IPS-NIHi7 (cell line): ENCODE data around the gene NR2C2AP.
"Not testable (repeated sequence)": the region's sequence is repeated elsewhere in the genome, so short reads cannot be mapped to it uniquely, and the experiment has no call there.

Experiments
- DNase-seq: peaks from one replicate; pipeline ENCODE4 v3.0.0; 2012; ENCODE audit warnings: mixed read lengths; ENCODE audit errors: extremely low spot score

NR2C2AP gene, protein sequence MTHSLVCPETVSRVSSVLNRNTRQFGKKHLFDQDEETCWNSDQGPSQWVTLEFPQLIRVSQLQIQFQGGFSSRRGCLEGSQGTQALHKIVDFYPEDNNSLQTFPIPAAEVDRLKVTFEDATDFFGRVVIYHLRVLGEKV

DNA sequence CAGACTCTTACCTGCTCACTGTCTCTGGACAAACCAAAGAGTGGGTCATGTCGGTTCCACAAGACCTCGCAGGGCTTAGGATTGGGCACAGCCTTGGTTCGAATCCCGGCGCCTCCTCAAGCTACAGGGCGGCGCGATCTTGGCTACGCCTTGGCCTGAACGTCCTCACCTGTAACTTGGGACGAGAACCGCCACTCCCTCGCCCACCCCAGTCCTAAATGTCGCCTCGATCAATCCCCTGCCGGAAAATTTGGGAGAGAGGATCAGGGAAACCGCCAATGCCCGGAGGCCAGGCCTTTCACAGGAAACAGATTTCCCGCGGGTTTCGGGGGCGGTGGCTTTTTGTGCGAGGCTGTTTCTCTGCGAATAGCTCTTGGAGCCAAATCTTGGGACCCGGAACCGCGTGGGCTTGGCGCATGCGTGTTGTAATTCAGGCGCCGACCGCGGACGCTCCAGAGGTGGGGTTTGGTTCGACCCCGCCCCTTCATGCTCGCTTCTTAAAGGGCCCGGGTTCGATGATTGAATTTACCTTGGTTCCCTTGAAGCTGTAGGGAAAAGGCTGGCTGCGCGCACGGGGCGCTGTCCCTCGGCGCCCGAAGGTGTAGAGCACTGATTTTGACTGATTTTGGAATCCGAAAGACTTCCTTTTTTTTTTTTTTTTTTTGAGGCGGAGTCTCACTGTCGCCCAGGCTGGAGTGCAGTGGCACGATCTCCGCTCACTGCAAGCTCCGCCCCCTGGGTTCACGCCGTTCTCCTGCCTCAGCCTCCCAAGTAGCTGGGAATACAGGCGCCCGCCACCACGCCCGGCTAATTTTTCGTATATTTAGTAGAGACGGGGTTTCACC lies at the start of gene NR2C2AP:
TSS of gene NR2C2AP (minus strand) at position 403 of the 845 bp plus-strand sequence. CDS start at position 49, 354 bp downstream.
- DNase-seq = peak; percentile 97

GRCh38 chr19:19250196-19250801 lies 47.1 kb upstream of the NR2C2AP start:
- no peak for DNase-seq

- DNase-seq = no peak
Observed at GRCh38 chr19:19240476-19240875, 37.3 kb upstream of the NR2C2AP start.

DNA sequence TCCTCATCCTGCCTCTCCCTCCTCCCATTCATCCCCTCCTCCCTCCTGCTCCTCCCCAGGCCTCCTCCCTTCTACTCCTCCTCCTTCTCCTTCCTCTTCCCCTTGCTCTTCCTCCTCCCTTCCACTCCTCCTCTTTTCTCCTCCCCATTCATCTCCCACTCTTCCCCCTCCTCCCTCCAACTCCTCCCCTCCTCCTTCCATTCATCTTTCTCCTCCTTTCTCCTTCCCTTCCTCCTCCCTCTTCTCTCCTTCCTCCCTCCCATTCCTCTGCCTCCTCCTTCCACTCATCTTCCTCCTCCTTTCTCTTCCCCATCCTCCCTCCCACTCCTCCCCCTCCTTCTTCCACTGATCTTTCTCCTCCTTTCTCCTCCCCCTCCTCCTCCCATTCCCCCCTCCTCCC lies 36.5 kb upstream of the NR2C2AP start:
- DNase-seq = no peak

GRCh38 chr19:19238126-19238894 lies 35.1 kb upstream of the NR2C2AP start:
- DNase-seq = no peak

DNA sequence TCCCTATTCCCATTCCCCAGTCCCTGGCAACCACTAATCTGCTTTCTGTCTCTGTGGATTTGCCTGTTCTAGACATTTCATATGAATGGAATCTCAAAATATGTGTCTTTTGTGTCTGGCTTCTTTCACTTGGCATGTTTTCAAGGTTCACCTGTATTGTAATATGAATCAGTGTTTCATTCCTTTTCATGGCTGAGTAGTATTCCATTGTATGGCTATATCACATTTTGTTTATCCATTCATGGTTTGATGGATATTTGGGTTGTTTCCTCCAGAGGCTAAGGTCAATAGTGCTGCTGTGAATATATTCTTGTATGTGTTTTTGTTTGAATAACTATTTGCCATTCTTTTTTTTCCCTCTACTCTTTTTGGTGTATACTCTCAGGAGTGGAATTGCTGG lies 33.0 kb upstream of the NR2C2AP start:
- no peak for DNase-seq

DNA sequence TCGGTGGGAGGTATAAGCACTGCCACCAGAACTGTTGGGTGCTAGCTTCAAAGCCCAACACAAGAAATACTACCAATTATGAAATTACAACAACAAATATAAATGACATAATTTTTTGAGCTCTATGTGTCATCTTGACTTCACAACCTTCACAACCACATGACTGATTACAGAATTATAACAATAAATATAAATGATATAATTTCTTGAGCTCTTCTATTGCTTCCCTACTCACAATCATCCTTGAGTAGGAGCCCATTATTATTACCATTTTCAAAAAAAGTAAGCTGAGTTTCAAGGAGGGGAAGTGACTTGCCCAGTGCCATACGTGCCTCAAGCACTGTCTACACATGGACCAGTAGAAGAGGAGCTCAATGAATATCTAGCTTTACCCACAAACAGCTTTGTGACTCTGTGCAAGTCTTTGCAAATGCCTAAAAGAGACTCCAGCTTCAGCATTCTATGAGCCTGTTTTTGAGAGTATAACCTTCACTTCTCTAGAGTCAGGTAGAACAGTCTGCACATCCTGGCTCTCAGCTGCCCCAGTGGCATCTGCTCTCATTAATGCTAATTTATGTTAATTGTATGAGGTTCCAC lies 31.1 kb upstream of the NR2C2AP start:
- DNase-seq = no peak

DNA sequence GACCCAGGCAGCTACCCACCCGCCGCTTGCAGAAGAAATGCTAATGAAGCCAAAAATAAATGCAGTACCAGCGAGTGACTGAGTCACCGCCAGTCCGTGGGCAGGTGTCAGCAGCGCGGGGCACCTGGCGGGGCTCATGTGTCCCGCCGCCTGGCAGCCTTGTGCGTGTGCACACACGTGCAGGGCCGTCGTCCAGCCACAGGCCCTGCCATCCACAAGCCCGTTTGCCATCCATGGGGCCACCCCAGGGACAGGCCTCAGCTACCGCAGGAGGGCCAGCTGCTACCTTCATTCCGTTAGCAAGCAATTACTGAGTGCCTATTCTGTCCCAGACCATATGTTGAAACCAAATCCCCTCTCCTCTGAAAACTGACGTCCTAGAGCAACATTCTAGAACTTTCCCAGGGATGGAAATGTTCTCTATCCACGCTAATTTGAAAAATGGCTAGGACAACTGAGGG lies 29.1 kb upstream of the NR2C2AP start:
- peak; percentile 7 for DNase-seq

GRCh38 chr19:19230999-19231398 lies 27.8 kb upstream of the NR2C2AP start:
- no peak for DNase-seq

DNA sequence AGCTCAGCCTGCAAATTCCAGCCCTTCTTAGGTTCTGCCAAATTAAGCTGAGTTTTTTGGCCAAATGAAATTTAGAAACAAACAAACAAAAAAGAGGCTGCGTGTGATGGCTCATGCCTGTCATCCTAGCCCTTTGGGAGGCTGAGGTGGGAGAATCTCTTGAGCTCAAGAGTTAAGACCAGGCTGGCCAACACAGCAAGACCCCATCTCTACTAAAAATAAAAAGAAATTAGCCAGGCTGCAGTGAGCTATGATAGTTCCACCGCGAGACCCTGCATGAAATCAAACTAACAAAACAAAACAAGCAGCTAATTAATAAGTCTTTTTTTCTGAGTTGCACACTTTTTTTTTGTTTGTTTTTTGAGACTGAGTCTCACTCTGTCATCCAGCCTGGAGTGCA lies 26.5 kb upstream of the NR2C2AP start:
- no peak for DNase-seq

DNA sequence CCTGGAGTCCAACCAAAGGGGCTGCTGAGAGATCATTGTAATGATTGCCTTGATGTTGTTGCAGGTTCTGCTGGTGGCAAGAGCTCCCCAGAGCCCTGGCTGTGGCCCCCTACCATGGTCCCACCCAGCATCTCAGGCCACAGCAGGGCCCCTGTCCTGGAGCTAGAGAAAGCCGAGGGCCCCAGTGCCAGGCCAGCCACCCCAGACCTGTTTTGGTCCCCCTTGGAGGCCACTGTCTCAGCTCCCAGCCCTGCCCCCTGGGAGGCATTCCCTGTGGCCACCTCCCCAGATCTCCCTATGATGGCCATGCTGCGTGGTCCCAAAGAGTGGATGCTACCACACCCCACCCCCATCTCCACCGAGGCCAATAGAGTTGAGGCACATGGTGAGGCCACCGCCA lies 24.0 kb upstream of the NR2C2AP start:
- DNase-seq = no peak

- DNase-seq = no peak
Observed at GRCh38 chr19:19226663-19227062, 23.4 kb upstream of the NR2C2AP start.

- no peak for DNase-seq
Observed at GRCh38 chr19:19226204-19226603, 23.0 kb upstream of the NR2C2AP start.

DNA sequence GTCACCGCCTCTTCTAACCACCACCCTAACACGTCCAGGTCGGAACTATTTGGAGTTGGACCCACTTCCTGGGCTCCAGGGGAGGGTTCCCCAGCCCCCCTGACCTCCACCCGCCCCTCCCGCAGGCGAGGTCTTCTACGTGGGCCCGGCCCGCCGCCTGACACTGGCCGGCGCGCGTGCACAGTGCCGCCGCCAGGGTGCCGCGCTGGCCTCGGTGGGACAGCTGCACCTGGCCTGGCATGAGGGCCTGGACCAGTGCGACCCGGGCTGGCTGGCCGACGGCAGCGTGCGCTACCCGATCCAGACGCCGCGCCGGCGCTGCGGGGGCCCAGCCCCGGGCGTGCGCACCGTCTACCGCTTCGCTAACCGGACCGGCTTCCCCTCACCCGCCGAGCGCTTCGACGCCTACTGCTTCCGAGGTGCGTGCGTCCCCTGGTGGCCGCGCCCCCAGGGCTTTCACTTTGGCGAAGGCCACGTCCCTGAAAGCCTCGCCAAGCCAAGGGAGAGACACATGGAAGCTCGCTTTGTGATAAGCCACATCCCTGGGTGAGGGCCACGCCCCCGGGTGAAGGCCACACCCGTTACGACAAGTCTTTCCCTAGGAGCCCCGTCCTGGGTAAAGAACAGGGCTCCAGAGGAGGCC lies 21.8 kb upstream of the NR2C2AP start:
- DNase-seq = peak; percentile 97

GRCh38 chr19:19224150-19224851 lies 21.1 kb upstream of the NR2C2AP start:
- no peak for DNase-seq

- DNase-seq = no peak
Observed at GRCh38 chr19:19223636-19224035, 20.4 kb upstream of the NR2C2AP start.

- DNase-seq = no peak
Observed at GRCh38 chr19:19223060-19223459, 19.8 kb upstream of the NR2C2AP start.

- DNase-seq = not testable (repeated sequence)
Observed at GRCh38 chr19:19221000-19221399, 17.8 kb upstream of the NR2C2AP start.

DNA sequence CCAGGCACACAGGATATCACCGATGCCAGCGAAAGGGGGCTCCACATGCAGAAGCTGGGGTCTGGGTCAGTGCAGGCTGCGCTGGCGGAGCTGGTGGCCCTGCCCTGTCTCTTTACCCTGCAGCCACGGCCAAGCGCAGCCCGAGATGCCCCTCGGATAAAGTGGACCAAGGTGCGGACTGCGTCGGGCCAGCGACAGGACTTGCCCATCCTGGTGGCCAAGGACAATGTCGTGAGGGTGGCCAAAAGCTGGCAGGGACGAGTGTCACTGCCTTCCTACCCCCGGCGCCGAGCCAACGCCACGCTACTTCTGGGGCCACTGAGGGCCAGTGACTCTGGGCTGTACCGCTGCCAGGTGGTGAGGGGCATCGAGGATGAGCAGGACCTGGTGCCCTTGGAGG lies 15.7 kb upstream of the NR2C2AP start:
- no peak for DNase-seq

DNA sequence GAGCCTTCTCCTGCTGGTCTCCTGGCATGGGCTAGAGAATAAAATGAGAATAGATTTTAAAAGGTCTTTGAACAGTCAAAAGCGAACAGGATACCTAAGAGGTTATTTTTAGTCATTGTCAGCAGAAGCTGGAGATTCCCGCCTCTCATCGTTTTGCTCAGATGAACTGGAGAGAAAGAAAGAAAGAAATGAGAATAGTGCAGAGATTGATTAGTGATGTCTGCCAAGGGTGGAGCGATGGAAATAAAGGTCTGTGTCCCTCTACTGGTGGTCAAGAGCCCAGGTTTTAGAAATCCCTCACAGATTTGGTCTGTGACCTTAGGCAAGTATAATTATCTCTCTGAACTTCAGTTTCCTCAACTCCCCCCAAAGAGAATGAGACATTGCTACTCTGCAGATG lies 13.9 kb upstream of the NR2C2AP start:
- DNase-seq = no peak

DNA sequence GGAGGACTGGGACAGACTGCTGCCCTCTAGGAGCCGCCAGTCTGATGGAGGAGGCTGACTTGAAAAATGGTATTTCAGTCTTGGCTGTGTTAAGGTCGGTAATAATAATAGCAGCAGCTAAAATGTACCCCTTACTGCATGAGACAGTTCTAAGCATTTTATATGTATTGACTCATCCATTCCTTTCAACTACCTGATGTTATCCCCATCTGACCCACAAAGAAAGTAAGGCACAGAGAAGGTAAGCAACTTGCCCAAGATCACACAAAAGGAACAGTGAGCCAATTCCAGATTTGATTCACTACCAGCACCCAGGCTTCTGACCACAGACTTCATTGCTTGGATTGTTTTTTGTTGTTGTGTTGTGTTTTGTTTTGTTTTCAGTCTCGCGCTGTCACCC lies 12.6 kb upstream of the NR2C2AP start:
- DNase-seq = no peak
